SK-N-SH treated with all-trans-retinoic acid at 6 μM for 48 hours (cell line): Measurements from ENCODE around the gene MCUR1.

ENCODE experiments used
- ATAC-seq: fragments of 200-7000 bp; cut with Tn5 transposase; 3 replicates; pipeline ENCODE4 v1.9.1; 2020; ENCODE audit warnings: mild to moderate bottlenecking, moderate library complexity
- ARNTL ChIP-seq: fragments of 450-650 bp; formaldehyde crosslinking; IDR thresholded peaks from 2 replicates; pipeline ENCODE4 v1.5.0; 2020; ENCODE audit warnings: low read depth, mild to moderate bottlenecking, moderate library complexity, borderline replicate concordance
- BACH2 ChIP-seq: fragments of 250-450 bp; sonication (Bioruptor Pico); IDR thresholded peaks from 2 replicates; pipeline ENCODE4 v1.9.0; 2021; ENCODE audit warnings: mild to moderate bottlenecking, borderline replicate concordance
- CSDC2 ChIP-seq: fragments of 250-450 bp; sonication (Bioruptor Pico); IDR thresholded peaks from 2 replicates; pipeline ENCODE4 v1.5.0; 2020; ENCODE audit warnings: mild to moderate bottlenecking, moderate library complexity
- ESRRG ChIP-seq: fragments of 250-450 bp; sonication (Bioruptor Pico); IDR thresholded peaks from 2 replicates; pipeline ENCODE4 v1.6.1; 2021; ENCODE audit warnings: mild to moderate bottlenecking
- GLIS3 ChIP-seq: fragments of 250-450 bp; sonication (Bioruptor Pico); IDR thresholded peaks from 2 replicates; pipeline ENCODE4 v1.5.0; 2020; ENCODE audit warnings: mild to moderate bottlenecking, moderate library complexity
- ISL1 ChIP-seq: fragments of 250-450 bp; sonication (Bioruptor Pico); IDR thresholded peaks from 2 replicates; pipeline ENCODE4 v2.1.2; 2022; ENCODE audit warnings: mild to moderate bottlenecking, moderate library complexity
- OSR1 ChIP-seq: fragments of 250-450 bp; sonication (Bioruptor Pico); IDR thresholded peaks from 2 replicates; pipeline ENCODE4 v1.8.0; 2022; ENCODE audit warnings: moderate library complexity, mild to moderate bottlenecking, inconsistent platforms
- PPARA ChIP-seq: fragments of 250-450 bp; sonication (Bioruptor Pico); IDR thresholded peaks from 2 replicates; pipeline ENCODE4 v1.5.0; 2020; ENCODE audit warnings: mild to moderate bottlenecking, borderline replicate concordance
- SNAI2 ChIP-seq: fragments of 250-450 bp; sonication (Bioruptor Pico); IDR thresholded peaks from 2 replicates; pipeline ENCODE4 v1.5.0; 2020; ENCODE audit warnings: mild to moderate bottlenecking, moderate library complexity
- TCF4 ChIP-seq: fragments of 250-450 bp; sonication (Bioruptor Pico); IDR thresholded peaks from 2 replicates; pipeline ENCODE4 v1.8.0; 2021; ENCODE audit warnings: mild to moderate bottlenecking, moderate library complexity, borderline replicate concordance
- TOX ChIP-seq: fragments of 250-450 bp; sonication (Bioruptor Pico); IDR thresholded peaks from 2 replicates; pipeline ENCODE4 v1.8.0; 2021; ENCODE audit warnings: mild to moderate bottlenecking, moderate library complexity, borderline replicate concordance
- ZC3H10 ChIP-seq: fragments of 250-450 bp; sonication (Bioruptor Pico); IDR thresholded peaks from 2 replicates; pipeline ENCODE4 v1.5.1; 2021; ENCODE audit warnings: mild to moderate bottlenecking, moderate library complexity
- ZFP3 ChIP-seq: fragments of 250-450 bp; sonication (Bioruptor Pico); IDR thresholded peaks from 2 replicates; pipeline ENCODE4 v1.5.0; 2020; ENCODE audit warnings: mild to moderate bottlenecking, moderate library complexity
- ZFP30 ChIP-seq: fragments of 450-650 bp; formaldehyde crosslinking; IDR thresholded peaks from 2 replicates; pipeline ENCODE4 v1.5.0; 2022; ENCODE audit warnings: mild to moderate bottlenecking, moderate library complexity
- ZNF565 ChIP-seq: fragments of 450-650 bp; formaldehyde crosslinking; conservative IDR thresholded peaks from 2 replicates; pipeline ENCODE4 v1.5.0; 2020; ENCODE audit warnings: low read depth, mild to moderate bottlenecking, moderate library complexity
- ZNF70 ChIP-seq: fragments of 450-650 bp; formaldehyde crosslinking; IDR thresholded peaks from 2 replicates; pipeline ENCODE4 v1.5.0; 2020; ENCODE audit warnings: mild to moderate bottlenecking, moderate library complexity
- ZNF8 ChIP-seq: fragments of 450-650 bp; formaldehyde crosslinking; IDR thresholded peaks from 2 replicates; pipeline ENCODE4 v1.5.0; 2020; ENCODE audit warnings: mild to moderate bottlenecking, moderate library complexity
- TF ChIP-seq, protein P1 (sequence below): fragments of 250-450 bp; sonication (Bioruptor Pico); IDR thresholded peaks from 2 replicates; pipeline ENCODE4 v1.8.0; 2020; ENCODE audit warnings: mild to moderate bottlenecking, moderate library complexity, borderline replicate concordance
- TF ChIP-seq, protein P2 (sequence below): fragments of 250-450 bp; sonication (Bioruptor Pico); IDR thresholded peaks from 2 replicates; pipeline ENCODE4 v1.8.0; 2021; ENCODE audit warnings: low read depth, mild to moderate bottlenecking, moderate library complexity, borderline replicate concordance
- TF ChIP-seq, protein P3 (sequence below): fragments of 250-450 bp; sonication (Bioruptor Pico); IDR thresholded peaks from 2 replicates; pipeline ENCODE4 v1.5.1; 2020; ENCODE audit warnings: low read depth, mild to moderate bottlenecking, moderate library complexity
- TF ChIP-seq, protein P4 (sequence below): fragments of 250-450 bp; sonication (Bioruptor Pico); IDR thresholded peaks from 2 replicates; pipeline ENCODE4 v1.5.0; 2020; ENCODE audit warnings: mild to moderate bottlenecking, moderate library complexity
- TF ChIP-seq, protein P5 (sequence below): fragments of 250-450 bp; sonication (Bioruptor Pico); IDR thresholded peaks from 2 replicates; pipeline ENCODE4 v1.5.1; 2021; ENCODE audit warnings: mild to moderate bottlenecking, moderate library complexity

Gene MCUR1

GRCh38 chr6:13769655-13770053 lies 44.7 kb downstream of the MCUR1 start:
- TF ChIP-seq ZFP3 (CRISPR knock-in tag): no peak
- TF ChIP-seq, protein P1, sequence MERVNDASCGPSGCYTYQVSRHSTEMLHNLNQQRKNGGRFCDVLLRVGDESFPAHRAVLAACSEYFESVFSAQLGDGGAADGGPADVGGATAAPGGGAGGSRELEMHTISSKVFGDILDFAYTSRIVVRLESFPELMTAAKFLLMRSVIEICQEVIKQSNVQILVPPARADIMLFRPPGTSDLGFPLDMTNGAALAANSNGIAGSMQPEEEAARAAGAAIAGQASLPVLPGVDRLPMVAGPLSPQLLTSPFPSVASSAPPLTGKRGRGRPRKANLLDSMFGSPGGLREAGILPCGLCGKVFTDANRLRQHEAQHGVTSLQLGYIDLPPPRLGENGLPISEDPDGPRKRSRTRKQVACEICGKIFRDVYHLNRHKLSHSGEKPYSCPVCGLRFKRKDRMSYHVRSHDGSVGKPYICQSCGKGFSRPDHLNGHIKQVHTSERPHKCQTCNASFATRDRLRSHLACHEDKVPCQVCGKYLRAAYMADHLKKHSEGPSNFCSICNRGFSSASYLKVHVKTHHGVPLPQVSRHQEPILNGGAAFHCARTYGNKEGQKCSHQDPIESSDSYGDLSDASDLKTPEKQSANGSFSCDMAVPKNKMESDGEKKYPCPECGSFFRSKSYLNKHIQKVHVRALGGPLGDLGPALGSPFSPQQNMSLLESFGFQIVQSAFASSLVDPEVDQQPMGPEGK: no peak
- no peak for TF ChIP-seq GLIS3 (CRISPR knock-in tag)
- no peak for TF ChIP-seq ESRRG (CRISPR knock-in tag)
- TF ChIP-seq, protein P2, sequence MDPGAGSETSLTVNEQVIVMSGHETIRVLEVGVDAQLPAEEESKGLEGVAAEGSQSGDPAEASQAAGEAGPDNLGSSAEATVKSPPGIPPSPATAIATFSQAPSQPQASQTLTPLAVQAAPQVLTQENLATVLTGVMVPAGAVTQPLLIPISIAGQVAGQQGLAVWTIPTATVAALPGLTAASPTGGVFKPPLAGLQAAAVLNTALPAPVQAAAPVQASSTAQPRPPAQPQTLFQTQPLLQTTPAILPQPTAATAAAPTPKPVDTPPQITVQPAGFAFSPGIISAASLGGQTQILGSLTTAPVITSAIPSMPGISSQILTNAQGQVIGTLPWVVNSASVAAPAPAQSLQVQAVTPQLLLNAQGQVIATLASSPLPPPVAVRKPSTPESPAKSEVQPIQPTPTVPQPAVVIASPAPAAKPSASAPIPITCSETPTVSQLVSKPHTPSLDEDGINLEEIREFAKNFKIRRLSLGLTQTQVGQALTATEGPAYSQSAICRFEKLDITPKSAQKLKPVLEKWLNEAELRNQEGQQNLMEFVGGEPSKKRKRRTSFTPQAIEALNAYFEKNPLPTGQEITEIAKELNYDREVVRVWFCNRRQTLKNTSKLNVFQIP (CRISPR knock-in tag): no peak
- no peak for TF ChIP-seq TCF4
- TF ChIP-seq, protein P3, sequence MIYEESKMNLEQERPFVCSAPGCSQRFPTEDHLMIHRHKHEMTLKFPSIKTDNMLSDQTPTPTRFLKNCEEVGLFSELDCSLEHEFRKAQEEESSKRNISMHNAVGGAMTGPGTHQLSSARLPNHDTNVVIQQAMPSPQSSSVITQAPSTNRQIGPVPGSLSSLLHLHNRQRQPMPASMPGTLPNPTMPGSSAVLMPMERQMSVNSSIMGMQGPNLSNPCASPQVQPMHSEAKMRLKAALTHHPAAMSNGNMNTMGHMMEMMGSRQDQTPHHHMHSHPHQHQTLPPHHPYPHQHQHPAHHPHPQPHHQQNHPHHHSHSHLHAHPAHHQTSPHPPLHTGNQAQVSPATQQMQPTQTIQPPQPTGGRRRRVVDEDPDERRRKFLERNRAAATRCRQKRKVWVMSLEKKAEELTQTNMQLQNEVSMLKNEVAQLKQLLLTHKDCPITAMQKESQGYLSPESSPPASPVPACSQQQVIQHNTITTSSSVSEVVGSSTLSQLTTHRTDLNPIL (CRISPR knock-in tag): no peak
- no peak for TF ChIP-seq CSDC2 (CRISPR knock-in tag)
- no peak for TF ChIP-seq ZNF8 (CRISPR knock-in tag)
- TF ChIP-seq ZFP30 (CRISPR knock-in tag): no peak
- TF ChIP-seq ZNF565 (CRISPR knock-in tag): no peak
- no peak for TF ChIP-seq ZC3H10 (CRISPR knock-in tag)
- no peak for ATAC-seq

DNA sequence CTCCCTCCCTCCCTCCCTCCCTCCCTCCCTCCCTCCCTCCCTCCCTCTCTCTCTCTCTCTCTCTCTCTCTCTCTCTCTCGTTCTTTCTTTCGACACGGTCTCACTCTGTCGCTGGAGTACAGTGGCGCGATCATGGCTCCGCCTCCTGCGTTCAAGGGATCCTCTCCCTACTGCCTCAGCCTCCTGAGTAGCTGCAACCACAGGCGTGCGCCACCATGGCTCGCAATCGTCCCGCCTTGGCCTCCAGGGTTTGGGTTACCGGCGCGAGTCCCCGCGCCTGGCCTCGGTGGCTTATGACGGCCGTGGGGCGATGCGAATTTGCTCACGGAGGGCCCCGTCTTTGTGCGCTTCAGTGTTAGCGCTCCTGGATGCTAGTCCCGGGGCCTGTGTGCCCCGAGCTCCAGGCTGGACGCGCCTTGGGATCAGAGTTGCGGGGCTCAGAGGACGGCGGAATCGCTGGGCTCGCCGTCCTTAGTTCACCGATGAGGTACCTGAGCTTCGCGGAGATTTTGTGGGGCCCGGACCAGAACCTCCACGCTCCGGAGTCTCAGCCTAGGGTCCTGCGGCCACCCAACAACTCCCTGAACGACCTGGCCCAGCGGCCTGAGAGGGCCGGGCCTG lies 45.2 kb downstream of the MCUR1 start:
- ATAC-seq: no peak
- TF ChIP-seq GLIS3 (CRISPR knock-in tag): no peak
- no peak for TF ChIP-seq TCF4
- TF ChIP-seq SNAI2 (CRISPR knock-in tag): no peak
- no peak for TF ChIP-seq ZNF565 (CRISPR knock-in tag)
- no peak for TF ChIP-seq PPARA (CRISPR knock-in tag)
- TF ChIP-seq ZC3H10 (CRISPR knock-in tag): no peak
- no peak for TF ChIP-seq ZNF70 (CRISPR knock-in tag)
- no peak for TF ChIP-seq CSDC2 (CRISPR knock-in tag)
- TF ChIP-seq BACH2 (CRISPR knock-in tag): no peak
- TF ChIP-seq, protein P3 (CRISPR knock-in tag): no peak
- TF ChIP-seq ISL1 (CRISPR knock-in tag): no peak
- TF ChIP-seq TOX (CRISPR knock-in tag): no peak
- no peak for TF ChIP-seq ZNF8 (CRISPR knock-in tag)
- TF ChIP-seq, protein P4, sequence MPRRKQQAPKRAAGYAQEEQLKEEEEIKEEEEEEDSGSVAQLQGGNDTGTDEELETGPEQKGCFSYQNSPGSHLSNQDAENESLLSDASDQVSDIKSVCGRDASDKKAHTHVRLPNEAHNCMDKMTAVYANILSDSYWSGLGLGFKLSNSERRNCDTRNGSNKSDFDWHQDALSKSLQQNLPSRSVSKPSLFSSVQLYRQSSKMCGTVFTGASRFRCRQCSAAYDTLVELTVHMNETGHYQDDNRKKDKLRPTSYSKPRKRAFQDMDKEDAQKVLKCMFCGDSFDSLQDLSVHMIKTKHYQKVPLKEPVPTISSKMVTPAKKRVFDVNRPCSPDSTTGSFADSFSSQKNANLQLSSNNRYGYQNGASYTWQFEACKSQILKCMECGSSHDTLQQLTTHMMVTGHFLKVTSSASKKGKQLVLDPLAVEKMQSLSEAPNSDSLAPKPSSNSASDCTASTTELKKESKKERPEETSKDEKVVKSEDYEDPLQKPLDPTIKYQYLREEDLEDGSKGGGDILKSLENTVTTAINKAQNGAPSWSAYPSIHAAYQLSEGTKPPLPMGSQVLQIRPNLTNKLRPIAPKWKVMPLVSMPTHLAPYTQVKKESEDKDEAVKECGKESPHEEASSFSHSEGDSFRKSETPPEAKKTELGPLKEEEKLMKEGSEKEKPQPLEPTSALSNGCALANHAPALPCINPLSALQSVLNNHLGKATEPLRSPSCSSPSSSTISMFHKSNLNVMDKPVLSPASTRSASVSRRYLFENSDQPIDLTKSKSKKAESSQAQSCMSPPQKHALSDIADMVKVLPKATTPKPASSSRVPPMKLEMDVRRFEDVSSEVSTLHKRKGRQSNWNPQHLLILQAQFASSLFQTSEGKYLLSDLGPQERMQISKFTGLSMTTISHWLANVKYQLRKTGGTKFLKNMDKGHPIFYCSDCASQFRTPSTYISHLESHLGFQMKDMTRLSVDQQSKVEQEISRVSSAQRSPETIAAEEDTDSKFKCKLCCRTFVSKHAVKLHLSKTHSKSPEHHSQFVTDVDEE (CRISPR knock-in tag): no peak
- TF ChIP-seq, protein P1: no peak
- TF ChIP-seq OSR1: no peak
- TF ChIP-seq, protein P2 (CRISPR knock-in tag): no peak
- TF ChIP-seq, protein P5, sequence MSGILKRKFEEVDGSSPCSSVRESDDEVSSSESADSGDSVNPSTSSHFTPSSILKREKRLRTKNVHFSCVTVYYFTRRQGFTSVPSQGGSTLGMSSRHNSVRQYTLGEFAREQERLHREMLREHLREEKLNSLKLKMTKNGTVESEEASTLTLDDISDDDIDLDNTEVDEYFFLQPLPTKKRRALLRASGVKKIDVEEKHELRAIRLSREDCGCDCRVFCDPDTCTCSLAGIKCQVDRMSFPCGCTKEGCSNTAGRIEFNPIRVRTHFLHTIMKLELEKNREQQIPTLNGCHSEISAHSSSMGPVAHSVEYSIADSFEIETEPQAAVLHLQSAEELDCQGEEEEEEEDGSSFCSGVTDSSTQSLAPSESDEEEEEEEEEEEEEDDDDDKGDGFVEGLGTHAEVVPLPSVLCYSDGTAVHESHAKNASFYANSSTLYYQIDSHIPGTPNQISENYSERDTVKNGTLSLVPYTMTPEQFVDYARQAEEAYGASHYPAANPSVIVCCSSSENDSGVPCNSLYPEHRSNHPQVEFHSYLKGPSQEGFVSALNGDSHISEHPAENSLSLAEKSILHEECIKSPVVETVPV (CRISPR knock-in tag): no peak
- no peak for TF ChIP-seq ARNTL (CRISPR knock-in tag)
- TF ChIP-seq, all 23 proteins: peak for 0
